PFSK-1 (cell line): ENCODE data around the gene TANGO2.

Source experiments
- POLR2AphosphoS5 ChIP-seq: IDR thresholded peaks from 2 replicates; pipeline ENCODE4 v1.6.1; 2012; ENCODE audit warnings: low read depth, mild to moderate bottlenecking, control low read depth, low read length, moderate library complexity
- REST ChIP-seq, 2 experiments: IDR thresholded peaks; 2 replicates each; pipeline versions ENCODE4 v1.6.1 to v1.8.0; 2011 to 2012; ENCODE audit warnings: low read depth in 2 of 2, low read length in 2 of 2, control low read depth in 1 of 2, inconsistent platforms in 1 of 2, mild to moderate bottlenecking in 1 of 2, moderate library complexity in 1 of 2; ENCODE audit not compliant: insufficient read depth in 1 of 2
- TAF1 ChIP-seq: IDR thresholded peaks from 2 replicates; pipeline ENCODE4 v1.6.1; 2012; ENCODE audit warnings: low read length, control low read depth, borderline replicate concordance; ENCODE audit not compliant: insufficient read depth

GRCh38 chr22:19972251-19972650, 48.7 kb upstream of the TANGO2 start:
- TF ChIP-seq REST (IDR thresholded peaks at IDR 0.05; ENCODE audit: insufficient read depth in 1 of 2, low read depth in 2 of 2, low read length in 2 of 2) (no peak), POLR2AphosphoS5 (no peak), TAF1 (no peak)
